ENCODE results near the gene CASQ1. TPM values are rescaled to one million over a fixed set of nuclear protein-coding genes. Genes with fewer than 3 reads are reported as not detected.

The CASQ1 gene
- total RNA-seq: not detected in 2 replicates

GRCh38 chr1:160189649-160190625 lies at the start of gene CASQ1:
TSS of gene CASQ1 (plus strand) at chr1:160190575. CDS start at chr1:160190752, 177 bp downstream.

GRCh38 chr1:160151303-160151702 lies 39.1 kb upstream of the CASQ1 start, which contains the start of gene ATP1A4:
TSS of gene ATP1A4 (plus strand) at chr1:160151603. CDS start at chr1:160152041, 438 bp downstream.

GRCh38 chr1:160205242-160206035 lies 15.1 kb downstream of the CASQ1 start, which contains the start of gene PEA15:
TSS of gene PEA15 (plus strand) at chr1:160205384. CDS start at chr1:160211545, 6,161 bp downstream.

Other genes starting within 250 kb of the CASQ1 start
- not detected in 2 replicates for gene IGSF9, start 245.0 kb upstream of the CASQ1 start, total RNA-seq
- not detected in 2 replicates for gene SLAMF9, start 236.3 kb upstream of the CASQ1 start, total RNA-seq
- 1.7 and 2.7 TPM in 2 replicates for gene PIGM, start 158.6 kb upstream of the CASQ1 start, total RNA-seq
- gene KCNJ10, start 120.4 kb upstream of the CASQ1 start, total RNA-seq: not detected in 2 replicates
- gene KCNJ9, start 109.0 kb upstream of the CASQ1 start, total RNA-seq: 0.71 TPM in 1 of 2 replicates, not detected in the other
- gene IGSF8, start 92.0 kb upstream of the CASQ1 start, total RNA-seq: 15.6 and 17.9 TPM in 2 replicates
- not detected in 2 replicates for gene ATP1A2, start 74.8 kb upstream of the CASQ1 start, total RNA-seq
- not detected in 2 replicates for gene ATP1A4, start 39.0 kb upstream of the CASQ1 start, total RNA-seq
- 77.8 and 102 TPM in 2 replicates for gene PEA15, start 14.8 kb downstream of the CASQ1 start, total RNA-seq
- gene DCAF8, start 72.0 kb downstream of the CASQ1 start, total RNA-seq: 43.0 and 45.9 TPM in 2 replicates
- gene PEX19, start 94.6 kb downstream of the CASQ1 start, total RNA-seq: 44.1 and 111 TPM in 2 replicates
- 275 and 281 TPM in 2 replicates for gene COPA, start 152.7 kb downstream of the CASQ1 start, total RNA-seq
- gene NCSTN, start 152.8 kb downstream of the CASQ1 start, total RNA-seq: 86.8 TPM in 2 replicates
- not detected in 2 replicates for gene NHLH1, start 176.5 kb downstream of the CASQ1 start, total RNA-seq
- gene VANGL2, start 210.0 kb downstream of the CASQ1 start, total RNA-seq: not detected in 2 replicates

Measured in myometrial cell (primary cell).